NCI-H1092 treated with DMSO at 0.1 percent for 48 hours (cell line): ENCODE measurements around the gene ZNF697.
"Not testable (repeated sequence)": the region's sequence is repeated elsewhere in the genome, so short reads cannot be mapped to it uniquely, and the experiment has no call there.

Source experiments
- DNase-seq: peaks from one replicate; lab custom pipeline; 2025; lab: John Stamatoyannopoulos, UW

ZNF697 gene

GRCh38 chr1:119647734-119648619, at the start of gene ZNF697:
TSS of gene ZNF697 (minus strand) at chr1:119648266. CDS start at chr1:119626100, 22,166 bp downstream.
- peak; percentile 94 for DNase-seq

- DNase-seq, result no peak
These were observed 49.5 kb upstream of the ZNF697 start for GRCh38 chr1:119697598-119697997.

GRCh38 chr1:119696863-119697262, 48.8 kb upstream of the ZNF697 start:
- not testable (repeated sequence) for DNase-seq

- DNase-seq, result no peak
These were observed 41.4 kb upstream of the ZNF697 start for GRCh38 chr1:119689511-119689910.

GRCh38 chr1:119688810-119689209, 40.7 kb upstream of the ZNF697 start:
- DNase-seq, result no peak

- no peak for DNase-seq
These were observed 39.5 kb upstream of the ZNF697 start for GRCh38 chr1:119687434-119688079.

- DNase-seq, result no peak
These were observed 38.6 kb upstream of the ZNF697 start for GRCh38 chr1:119686661-119687060.

- DNase-seq, result no peak
These were observed 35.8 kb upstream of the ZNF697 start for GRCh38 chr1:119683893-119684292.

GRCh38 chr1:119682141-119682540, 34.1 kb upstream of the ZNF697 start:
- no peak for DNase-seq

- no peak for DNase-seq
These were observed 33.5 kb upstream of the ZNF697 start for GRCh38 chr1:119681560-119681959.

GRCh38 chr1:119680723-119681122, 32.7 kb upstream of the ZNF697 start:
- DNase-seq, result no peak

- DNase-seq, result no peak
These were observed 32.1 kb upstream of the ZNF697 start for GRCh38 chr1:119680193-119680592.

- DNase-seq, result no peak
These were observed 31.2 kb upstream of the ZNF697 start for GRCh38 chr1:119679223-119679622.

GRCh38 chr1:119676571-119677206, 28.6 kb upstream of the ZNF697 start:
- no peak for DNase-seq

GRCh38 chr1:119675349-119676345, 27.6 kb upstream of the ZNF697 start:
- DNase-seq, result peak; percentile 74

- DNase-seq, result peak; percentile 81
These were observed 26.8 kb upstream of the ZNF697 start for GRCh38 chr1:119674835-119675289.

- no peak for DNase-seq
These were observed 26.1 kb upstream of the ZNF697 start for GRCh38 chr1:119674111-119674526.

GRCh38 chr1:119673171-119673940, 25.3 kb upstream of the ZNF697 start:
- no peak for DNase-seq

- DNase-seq, result no peak
These were observed 22.8 kb upstream of the ZNF697 start for GRCh38 chr1:119670898-119671297.

- no peak for DNase-seq
These were observed 19.1 kb upstream of the ZNF697 start for GRCh38 chr1:119667173-119667572.

GRCh38 chr1:119664067-119664466, 16.0 kb upstream of the ZNF697 start:
- DNase-seq, result no peak
